HepG2 (cell line): ENCODE measurements around the gene TEX19.

Experiments used
- CBX5 ChIP-seq: sonication (generic); formaldehyde crosslinking; IDR thresholded peaks from 2 replicates; pipeline ENCODE4 v1.4.0; 2020; ENCODE audit warnings: missing genetic modification reagents, borderline replicate concordance
- CTCF ChIP-seq: sonication (generic); formaldehyde crosslinking; IDR thresholded peaks from 2 replicates; pipeline ENCODE4 v1.5.0; 2020; ENCODE audit warnings: mild to moderate bottlenecking, missing genetic modification reagents, moderate library complexity
- HDAC2 ChIP-seq: sonication (generic); formaldehyde crosslinking; IDR thresholded peaks from 2 replicates; pipeline ENCODE4 v1.4.0; 2020; ENCODE audit warnings: missing genetic modification reagents
- REXO4 ChIP-seq: sonication (generic); formaldehyde crosslinking; IDR thresholded peaks from 2 replicates; pipeline ENCODE4 v1.8.0; 2022; ENCODE audit warnings: missing genetic modification reagents, mild to moderate bottlenecking, borderline replicate concordance
- ZNF33B ChIP-seq: sonication (generic); formaldehyde crosslinking; IDR thresholded peaks from 2 replicates; pipeline ENCODE4 v1.5.1; 2020; ENCODE audit warnings: mild to moderate bottlenecking, missing genetic modification reagents
- ZNF543 ChIP-seq: sonication (generic); formaldehyde crosslinking; IDR thresholded peaks from 2 replicates; pipeline ENCODE4 v1.4.0; 2020; ENCODE audit warnings: mild to moderate bottlenecking, missing genetic modification reagents
- ZNF569 ChIP-seq: sonication (generic); formaldehyde crosslinking; IDR thresholded peaks from 2 replicates; pipeline ENCODE4 v1.5.0; 2020; ENCODE audit warnings: mild to moderate bottlenecking, missing genetic modification reagents, moderate library complexity, borderline replicate concordance
- ZNF878 ChIP-seq: sonication (generic); formaldehyde crosslinking; IDR thresholded peaks from 2 replicates; pipeline ENCODE4 v1.8.1; 2023; ENCODE audit warnings: mild to moderate bottlenecking, missing genetic modification reagents, moderate library complexity

DNA sequence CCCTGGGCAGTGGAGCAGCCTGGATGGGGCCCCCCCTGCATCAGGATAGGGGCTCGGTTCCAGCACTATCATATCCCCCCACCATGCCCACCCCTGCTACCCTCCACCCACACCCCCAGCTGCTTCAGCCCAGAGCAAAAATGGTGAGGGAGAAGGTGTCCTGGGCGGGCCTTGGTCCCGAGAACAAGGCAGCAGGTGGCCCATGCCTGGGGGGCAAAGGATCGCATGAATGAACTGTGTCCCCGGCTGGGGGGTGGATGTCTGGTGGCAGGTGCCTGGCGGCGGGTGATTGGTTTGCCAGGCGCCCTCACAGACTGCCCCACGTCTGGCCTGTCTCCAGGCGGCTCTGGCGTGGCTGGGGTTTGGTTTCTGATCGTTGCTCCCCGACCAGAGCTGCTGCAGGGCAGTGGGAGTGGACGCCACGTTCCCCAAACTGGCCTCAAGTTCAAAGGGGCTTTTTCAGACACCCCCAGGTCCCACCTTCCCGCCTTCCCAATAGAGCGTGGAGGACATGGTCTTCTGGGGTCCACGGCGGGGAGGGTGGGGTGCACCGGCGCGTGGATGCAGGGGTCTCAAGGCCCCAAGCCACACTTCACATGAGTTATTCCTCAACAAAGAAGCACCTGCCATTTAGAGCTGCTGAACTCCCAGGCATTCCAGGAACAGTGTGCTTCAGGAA lies 25.1 kb downstream of the TEX19 start:
- TF ChIP-seq ZNF569 (CRISPR knock-in tag) (no peak), CBX5 (CRISPR knock-in tag) (no peak), ZNF543 (CRISPR knock-in tag) (no peak), HDAC2 (no peak), CTCF (no peak), ZNF878 (CRISPR knock-in tag) (no peak), ZNF33B (CRISPR knock-in tag) (no peak), REXO4 (CRISPR knock-in tag) (no peak)
